ENCODE measurements around the gene NDUFA5. TPM values are rescaled to one million over a fixed set of nuclear protein-coding genes. Genes with fewer than 3 reads are reported as not detected.
"Not testable (repeated sequence)": the region's sequence is repeated elsewhere in the genome, so short reads cannot be mapped to it uniquely, and the experiment has no call there.

Gene NDUFA5
- polyA plus RNA-seq, 3 donors from 2014 or later, result 80.9 to 99.4 (median 89.2) TPM

DNA sequence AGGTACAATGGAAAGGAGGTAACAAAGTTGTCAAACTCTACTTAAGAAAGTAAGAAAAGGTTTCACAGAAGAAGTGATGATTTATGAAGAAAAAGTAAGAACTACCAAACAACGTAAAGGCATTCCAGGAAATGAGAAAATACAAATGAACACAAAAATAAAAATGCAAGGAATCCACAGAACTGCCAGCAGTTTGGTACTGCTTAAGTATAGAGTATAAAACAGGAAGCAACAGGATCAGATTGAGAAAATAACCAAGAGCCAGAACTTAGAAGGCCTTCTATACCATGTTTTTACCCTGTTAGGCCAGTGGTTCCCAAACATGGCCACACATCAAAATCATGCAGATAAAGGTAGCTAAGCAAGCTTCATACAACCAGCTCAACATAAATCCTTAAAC, 9.2 kb downstream of the NDUFA5 start:
- Mint-ChIP-seq H3K4me1 (peaks cover 8 to 37% of the 10 kb centered on the region in 2 donors), H3K27ac (peak overlapping the region in 2 of 6 donors; percentile 13 to 48), H3K4me3 (no peak overlapping the region), H3K27me3 (ENCODE audit: low read depth in 3 of 3) (peaks cover 0 to 2% (median 0%) of the 10 kb centered on the region in 3 donors), H3K36me3 (peaks cover 15 to 27% (median 17%) of the 10 kb centered on the region in 3 donors), H3K9me3 (no peaks in the 10 kb centered on the region)
- no peak for DNase-seq

- Mint-ChIP-seq H3K9me3 (no peaks in the 10 kb centered on the region), H3K36me3 (peaks cover 0 to 6% (median 3%) of the 10 kb centered on the region in 3 donors), H3K27me3 (ENCODE audit: low read depth in 3 of 3) (peaks cover 0 to 3% (median 1%) of the 10 kb centered on the region in 3 donors), H3K27ac (no peak overlapping the region), H3K4me1 (peaks cover 6 to 11% of the 10 kb centered on the region in 2 donors), H3K4me3 (no peak overlapping the region)
- DNase-seq, result no peak
These were observed 17.7 kb downstream of the NDUFA5 start for GRCh38 chr7:123539871-123540270.

DNA sequence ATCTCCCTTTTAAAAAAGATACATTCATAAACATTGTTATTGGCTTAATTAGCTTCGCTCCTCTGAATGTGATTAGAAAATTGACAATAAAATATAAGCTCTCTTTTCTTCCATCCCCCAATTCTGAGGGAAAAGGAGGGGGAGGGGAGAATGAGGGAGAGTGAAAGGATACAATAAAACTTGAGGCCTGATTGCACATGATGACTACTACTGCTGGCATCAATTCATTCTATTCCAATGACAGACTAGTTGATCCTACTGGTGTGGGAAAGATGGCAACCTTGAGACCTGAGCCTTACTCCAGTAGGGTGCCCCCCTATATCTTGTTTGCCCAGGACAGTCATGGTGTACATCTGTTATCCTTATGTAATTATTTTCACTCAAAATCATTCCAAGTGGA, 18.7 kb downstream of the NDUFA5 start:
- DNase-seq, result no peak
- no peak overlapping the region for H3K27ac Mint-ChIP-seq
- peaks cover 12 to 17% of the 10 kb centered on the region in 2 donors for H3K4me1 Mint-ChIP-seq
- no peaks in the 10 kb centered on the region for H3K9me3 Mint-ChIP-seq
- peaks cover 0 to 6% (median 3%) of the 10 kb centered on the region in 3 donors for H3K36me3 Mint-ChIP-seq
- no peak overlapping the region for H3K4me3 Mint-ChIP-seq
- H3K27me3 Mint-ChIP-seq (ENCODE audit: low read depth in 3 of 3), result peaks cover 2 to 10% (median 8%) of the 10 kb centered on the region in 3 donors

- peaks cover 0 to 6% (median 3%) of the 10 kb centered on the region in 3 donors for H3K36me3 Mint-ChIP-seq
- DNase-seq, result no peak
- H3K4me3 Mint-ChIP-seq, result no peak overlapping the region
- no peaks in the 10 kb centered on the region for H3K9me3 Mint-ChIP-seq
- peaks cover 2 to 10% (median 8%) of the 10 kb centered on the region in 3 donors for H3K27me3 Mint-ChIP-seq (ENCODE audit: low read depth in 3 of 3)
- peak overlapping the region in 1 of 6 donors; percentile 12 for H3K27ac Mint-ChIP-seq
- peaks cover 17 to 23% of the 10 kb centered on the region in 2 donors for H3K4me1 Mint-ChIP-seq
These were observed 19.4 kb downstream of the NDUFA5 start for GRCh38 chr7:123538189-123538714.

DNA sequence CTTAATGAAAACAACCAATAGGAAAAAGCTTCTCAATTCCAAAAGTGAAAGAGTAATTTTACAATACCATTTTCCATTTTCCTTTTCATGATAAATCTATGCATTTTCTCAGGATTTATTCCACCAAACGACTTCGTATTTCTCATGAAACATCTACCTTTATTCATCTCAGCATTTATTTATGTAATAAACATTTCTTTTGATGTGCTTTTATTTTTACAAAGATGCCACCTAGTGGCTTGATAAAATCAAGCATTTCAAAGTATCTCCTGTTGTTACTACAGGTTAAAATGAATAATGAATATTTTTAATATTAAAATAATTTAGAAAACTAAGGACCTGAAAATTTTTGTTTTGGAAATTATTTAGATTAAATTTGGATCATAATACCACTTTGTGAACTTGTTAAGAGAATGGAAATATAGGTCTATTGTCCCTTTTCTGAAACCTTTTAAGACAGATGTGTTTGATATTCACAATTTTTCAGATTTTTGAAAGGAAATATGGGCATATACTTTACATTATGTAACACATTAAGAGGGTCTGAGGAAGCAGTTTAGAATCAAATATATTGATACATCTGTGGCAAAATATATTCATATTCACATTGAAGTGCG, 20.5 kb downstream of the NDUFA5 start:
- peaks cover 2 to 12% (median 11%) of the 10 kb centered on the region in 3 donors for H3K27me3 Mint-ChIP-seq (ENCODE audit: low read depth in 3 of 3)
- no peaks in the 10 kb centered on the region for H3K9me3 Mint-ChIP-seq
- H3K4me3 Mint-ChIP-seq, result no peak overlapping the region
- H3K4me1 Mint-ChIP-seq, result peaks cover 24 to 33% of the 10 kb centered on the region in 2 donors
- peaks cover 0 to 5% (median 3%) of the 10 kb centered on the region in 3 donors for H3K36me3 Mint-ChIP-seq
- H3K27ac Mint-ChIP-seq, result no peak overlapping the region
- DNase-seq, result peak in 1 of 3 donors; percentile 27

- H3K4me3 Mint-ChIP-seq, result peak overlapping the region in 4 of 5 donors; percentile 47 to 94 (median 90)
- no peaks in the 10 kb centered on the region for H3K36me3 Mint-ChIP-seq
- no peak for DNase-seq
- peak overlapping the region in 1 of 6 donors; percentile 73 for H3K27ac Mint-ChIP-seq
- H3K4me1 Mint-ChIP-seq, result peaks cover 24 to 34% of the 10 kb centered on the region in 2 donors
- H3K27me3 Mint-ChIP-seq (ENCODE audit: low read depth in 3 of 3), result peaks cover 3 to 12% (median 11%) of the 10 kb centered on the region in 3 donors
- no peaks in the 10 kb centered on the region for H3K9me3 Mint-ChIP-seq
These were observed 22.1 kb downstream of the NDUFA5 start for GRCh38 chr7:123535517-123535916.

- Mint-ChIP-seq H3K4me1 (peaks cover 24 to 34% of the 10 kb centered on the region in 2 donors), H3K27me3 (ENCODE audit: low read depth in 3 of 3) (peaks cover 9 to 14% (median 12%) of the 10 kb centered on the region in 3 donors), H3K9me3 (no peaks in the 10 kb centered on the region), H3K4me3 (peak within 1 kb of the TSS; percentile 86 to 97 (median 91)), H3K36me3 (no peaks in the 10 kb centered on the region), H3K27ac (peak within 1 kb of the TSS; percentile 73 to 94 (median 86))
- peak; percentile 88 to 91 (median 89) for DNase-seq
These were observed 23.0 kb downstream of the NDUFA5 start, which contains the start of gene IQUB for GRCh38 chr7:123534383-123535260. IQUB (minus strand) TSS chr7:123534595; CDS start chr7:123512340, 22,255 bp downstream.

GRCh38 chr7:123533929-123534382, 23.7 kb downstream of the NDUFA5 start:
- H3K9me3 Mint-ChIP-seq, result no peaks in the 10 kb centered on the region
- H3K4me1 Mint-ChIP-seq, result peaks cover 24 to 34% of the 10 kb centered on the region in 2 donors
- no peaks in the 10 kb centered on the region for H3K36me3 Mint-ChIP-seq
- DNase-seq, result no peak
- H3K27ac Mint-ChIP-seq, result peak overlapping the region; percentile 73 to 94 (median 82)
- H3K4me3 Mint-ChIP-seq, result peak overlapping the region; percentile 86 to 97 (median 91)
- H3K27me3 Mint-ChIP-seq (ENCODE audit: low read depth in 3 of 3), result peaks cover 9 to 14% (median 12%) of the 10 kb centered on the region in 3 donors

- peaks cover 9 to 14% (median 12%) of the 10 kb centered on the region in 3 donors for H3K27me3 Mint-ChIP-seq (ENCODE audit: low read depth in 3 of 3)
- DNase-seq, result no peak
- H3K27ac Mint-ChIP-seq, result peak overlapping the region; percentile 0 to 91 (median 78)
- H3K9me3 Mint-ChIP-seq, result no peaks in the 10 kb centered on the region
- H3K36me3 Mint-ChIP-seq, result no peaks in the 10 kb centered on the region
- H3K4me1 Mint-ChIP-seq, result peaks cover 24 to 34% of the 10 kb centered on the region in 2 donors
- H3K4me3 Mint-ChIP-seq, result peak overlapping the region; percentile 86 to 97 (median 91)
These were observed 24.1 kb downstream of the NDUFA5 start for GRCh38 chr7:123533553-123533917.

GRCh38 chr7:123532788-123533552, 24.6 kb downstream of the NDUFA5 start:
- not testable (repeated sequence) for H3K36me3 Mint-ChIP-seq, H3K9me3 Mint-ChIP-seq
- Mint-ChIP-seq H3K4me1 (peaks cover 24 to 34% of the 10 kb centered on the region in 2 donors), H3K27ac (peak overlapping the region in 4 of 6 donors; percentile 0 to 37 (median 15)), H3K27me3 (ENCODE audit: low read depth in 3 of 3) (peaks cover 9 to 14% (median 12%) of the 10 kb centered on the region in 3 donors), H3K4me3 (peak overlapping the region; percentile 34 to 91 (median 48))
- peak; percentile 64 to 69 (median 66) for DNase-seq

DNA sequence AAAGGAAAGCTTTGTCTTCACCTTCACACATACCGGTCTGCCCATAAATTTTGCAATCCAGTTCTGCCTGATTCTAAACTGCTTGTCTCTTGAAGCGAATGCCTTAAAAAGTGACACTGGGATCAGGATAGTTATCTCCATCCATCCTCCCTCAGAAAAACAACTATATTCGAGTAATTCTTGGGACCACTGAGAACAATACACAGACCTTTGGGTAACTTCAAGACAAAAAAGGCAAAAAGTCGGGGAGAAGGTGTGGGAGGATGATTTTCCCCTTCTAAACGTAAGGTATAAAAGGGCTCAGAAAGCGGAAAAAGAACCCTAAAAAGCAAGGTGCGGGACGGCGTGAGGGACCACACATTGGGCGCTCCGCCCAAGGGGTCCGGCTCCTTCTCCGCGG, 25.3 kb downstream of the NDUFA5 start:
- H3K27ac Mint-ChIP-seq, H3K36me3 Mint-ChIP-seq, H3K9me3 Mint-ChIP-seq, DNase-seq: not testable (repeated sequence)
- H3K27me3 Mint-ChIP-seq (ENCODE audit: low read depth in 3 of 3), result peaks cover 9 to 14% (median 12%) of the 10 kb centered on the region in 3 donors
- peak overlapping the region; percentile 65 to 75 (median 69) for H3K4me3 Mint-ChIP-seq
- peaks cover 24 to 34% of the 10 kb centered on the region in 2 donors for H3K4me1 Mint-ChIP-seq

GRCh38 chr7:123530035-123530591, 27.5 kb downstream of the NDUFA5 start:
- DNase-seq, H3K36me3 Mint-ChIP-seq, H3K4me3 Mint-ChIP-seq, H3K9me3 Mint-ChIP-seq, H3K27ac Mint-ChIP-seq: not testable (repeated sequence)
- Mint-ChIP-seq H3K27me3 (ENCODE audit: low read depth in 3 of 3) (peaks cover 9 to 14% (median 11%) of the 10 kb centered on the region in 3 donors), H3K4me1 (peaks cover 20 to 25% of the 10 kb centered on the region in 2 donors)

Measured in immature natural killer cell (primary cell).